Transverse colon (tissue), 4 donors: Measurements from ENCODE around the gene CENPE. TPM values are rescaled to one million over a fixed set of nuclear protein-coding genes. Genes with fewer than 3 reads are reported as not detected.

Experiments
- DNase-seq: peaks from one replicate; pipeline ENCODE4 v3.0.0-alpha.2; 2019
- H3K27ac ChIP-seq, 4 donors: fragments of 200-600 bp; sonication (generic); 2 replicates each; pipeline ENCODE4 v1.5.1; 2016 to 2018; ENCODE audit warnings: inconsistent platforms in 4 of 4
- H3K27me3 ChIP-seq: fragments of 200-600 bp; sonication (generic); 2 replicates; pipeline ENCODE4 v1.5.1; 2017; ENCODE audit warnings: inconsistent platforms
- H3K36me3 ChIP-seq, 4 donors: fragments of 200-600 bp; sonication (generic); 2 replicates each; pipeline ENCODE4 v1.5.1; 2017 to 2019; ENCODE audit warnings: inconsistent platforms in 4 of 4
- H3K4me1 ChIP-seq, 4 donors: fragments of 200-600 bp; sonication (generic); 2 replicates each; pipeline ENCODE4 v1.5.1; 2017 to 2020; ENCODE audit warnings: inconsistent platforms in 4 of 4
- H3K4me3 ChIP-seq, 4 donors: fragments of 200-600 bp; sonication (generic); 1 replicate in 1 of 4; 2 replicates in 3 of 4; pipeline versions ENCODE4 v1.5.1 to v1.6.1; 2017 to 2019; ENCODE audit warnings: inconsistent platforms in 4 of 4
- H3K9me3 ChIP-seq, 2 donors: fragments of 200-600 bp; sonication (generic); 2 replicates each; pipeline ENCODE4 v1.5.1; 2017 to 2019; ENCODE audit warnings: inconsistent platforms in 2 of 2
- CTCF ChIP-seq, 5 experiments: fragments of 200-600 bp in 3 of 5; fragments of 450-650 bp in 2 of 5; sonication (generic) in 3 of 5; IDR thresholded peaks; 1 replicate in 2 of 5; 2 replicates in 3 of 5; pipeline ENCODE4 v1.5.1; 2016 to 2017; ENCODE audit warnings: antibody characterized with exemption in 5 of 5, inconsistent platforms in 3 of 5, mild to moderate bottlenecking in 2 of 5, moderate library complexity in 1 of 5
- EP300 ChIP-seq: sonication (generic); formaldehyde crosslinking; IDR thresholded peaks from one replicate; pipeline ENCODE4 v1.6.1; 2017; ENCODE audit warnings: antibody characterized with exemption, low read depth
- POLR2A ChIP-seq: fragments of 450-650 bp; IDR thresholded peaks from one replicate; pipeline ENCODE4 v1.6.1; 2016; ENCODE audit warnings: antibody characterized with exemption, mild to moderate bottlenecking, moderate library complexity
- POLR2AphosphoS5 ChIP-seq, 3 donors: sonication (generic); formaldehyde crosslinking; IDR thresholded peaks; one replicate each; pipeline ENCODE4 v1.6.1; 2016; ENCODE audit warnings: antibody characterized with exemption in 3 of 3
- WGBS, 2 donors: methylation state at CpG; one replicate each; pipeline ENCODE4 v1.1.5; 2018; ENCODE audit warnings: low coverage in 1 of 2; 5-methylcytosine and 5-hydroxymethylcytosine counted together
- in situ Hi-C, 4 donors: fragments of 200-750 bp; cut with MboI; loops; one replicate each; pipeline versions ENCODE4 v1.15.0 to v1.15.1; 2017; ENCODE audit warnings: low sequenced_read_pairs in 3 of 4, low pct_ligation_motif_present in 1 of 4, low pct_unique_long_range_greater_than_20kb in 1 of 4
- intact Hi-C: fragments of 100-400 bp; cut with DNase I; formaldehyde crosslinking; loops from one replicate; pipeline ENCODE4 v1.15.1; 2023; ENCODE audit warnings: low total_unique reads
- total RNA-seq, 4 donors: library from RNA; depleted of rRNA; stranded (reverse); fragments of >200 nt; gene quantifications; one replicate each; pipeline ENCODE4 v1.1.0, GENCODE V29; 2016

Gene CENPE
- total RNA-seq, 4 donors from 2014 or later: 1.1 to 3.5 (median 2.8) TPM; not detected in 1

DNA sequence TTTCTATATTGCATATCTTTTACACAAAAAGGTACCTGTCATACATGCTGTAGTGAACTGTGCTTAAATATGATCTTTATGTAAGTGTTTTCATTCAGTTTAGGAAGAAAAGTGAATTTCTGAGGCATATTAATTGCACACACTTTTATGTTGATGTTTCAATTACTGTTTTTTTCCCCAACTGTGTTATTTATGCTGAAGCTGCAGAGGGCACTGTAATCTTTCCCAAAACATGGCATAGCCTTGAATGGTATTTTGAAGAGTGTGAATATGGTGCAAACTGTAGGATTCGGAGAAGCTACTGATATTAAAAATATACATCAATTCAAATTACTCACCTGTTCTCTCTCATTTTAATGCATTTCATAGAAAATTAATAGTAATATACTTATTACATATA lies 6.0 kb upstream of the CENPE start:
- Histone ChIP-seq H3K4me3 (no peak overlapping the region), H3K27me3 (no peaks in the 10 kb centered on the region), H3K36me3 (no peaks in the 10 kb centered on the region), H3K4me1 (no peaks in the 10 kb centered on the region), H3K9me3 (no peaks in the 10 kb centered on the region), H3K27ac (no peak overlapping the region)
- no peak for DNase-seq
- in situ Hi-C loops: no loop called here
- no peak for TF ChIP-seq POLR2AphosphoS5 (IDR thresholded peaks at IDR 0.05)
- no peak for TF ChIP-seq CTCF (IDR thresholded peaks at IDR 0.05)
- TF ChIP-seq POLR2A: no peak
- no peak for TF ChIP-seq EP300
- intact Hi-C loops: no loop called here
- WGBS, 2 donors: 56 to 62% methylated on average over 1 of the region's 1 CpG

- Histone ChIP-seq H3K9me3 (no peaks in the 10 kb centered on the region), H3K27me3 (no peaks in the 10 kb centered on the region), H3K36me3 (no peaks in the 10 kb centered on the region), H3K4me1 (peaks cover 0 to 13% (median 3%) of the 10 kb centered on the region in 4 donors), H3K4me3 (no peak overlapping the region), H3K27ac (no peak overlapping the region)
- in situ Hi-C loops (no loop called here), intact Hi-C loops (no loop called here)
- TF ChIP-seq EP300 (no peak), CTCF (IDR thresholded peaks at IDR 0.05) (no peak), POLR2AphosphoS5 (IDR thresholded peaks at IDR 0.05) (no peak), POLR2A (no peak)
- WGBS, 2 donors: 28 to 38% methylated on average over 2 of the region's 2 CpGs
- no peak for DNase-seq
Observed at GRCh38 chr4:103201724-103202123, 3.6 kb upstream of the CENPE start.

- Histone ChIP-seq H3K27me3 (no peaks in the 10 kb centered on the region), H3K9me3 (no peaks in the 10 kb centered on the region), H3K36me3 (no peaks in the 10 kb centered on the region), H3K27ac (no peak overlapping the region), H3K4me3 (no peak overlapping the region), H3K4me1 (peaks cover 0 to 13% (median 3%) of the 10 kb centered on the region in 4 donors)
- DNase-seq: no peak
- TF ChIP-seq POLR2AphosphoS5 (IDR thresholded peaks at IDR 0.05) (no peak), CTCF (IDR thresholded peaks at IDR 0.05) (no peak), POLR2A (no peak), EP300 (no peak)
- 93 to 95% methylated on average over 2 of the region's 2 CpGs for WGBS, 2 donors
- intact Hi-C loops (no loop called here), in situ Hi-C loops (no loop called here)
Observed at GRCh38 chr4:103201253-103201652, 3.1 kb upstream of the CENPE start.

DNA sequence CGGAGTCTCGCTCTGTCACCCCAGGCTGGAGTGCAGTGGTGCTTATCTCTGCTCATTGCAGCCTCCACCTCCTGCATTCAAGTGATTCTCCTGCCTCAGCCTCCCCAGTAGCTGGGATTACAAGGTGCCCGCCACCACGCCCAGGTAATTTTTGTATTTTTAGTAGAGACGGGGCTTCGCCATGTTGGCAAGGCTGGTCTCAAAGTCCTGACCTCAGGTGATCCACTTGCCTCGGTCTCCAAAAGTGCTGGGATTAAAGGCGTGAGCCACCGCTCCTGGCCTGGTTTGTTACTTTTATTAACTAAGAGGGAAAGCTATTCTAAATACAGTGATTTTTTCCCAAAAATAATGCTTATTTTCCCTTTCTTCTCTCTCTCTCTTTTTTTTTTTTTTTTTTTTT lies 866 bp upstream of the CENPE start:
- Histone ChIP-seq H3K9me3 (no peaks in the 10 kb centered on the region), H3K27ac (peak overlapping the region in 2 of 4 donors; percentile 52 to 74), H3K4me1 (peaks cover 0 to 13% (median 3%) of the 10 kb centered on the region in 4 donors), H3K36me3 (no peaks in the 10 kb centered on the region), H3K4me3 (peak overlapping the region in 3 of 4 donors; percentile 52 to 74 (median 70)), H3K27me3 (no peaks in the 10 kb centered on the region)
- intact Hi-C loops (no loop called here), in situ Hi-C loops (no loop called here)
- 75 to 85% methylated on average over 4 to 9 of the region's 9 CpGs for WGBS, 2 donors
- no peak for TF ChIP-seq POLR2A
- no peak for TF ChIP-seq CTCF (IDR thresholded peaks at IDR 0.05)
- no peak for TF ChIP-seq POLR2AphosphoS5 (IDR thresholded peaks at IDR 0.05)
- no peak for TF ChIP-seq EP300
- no peak for DNase-seq
